HG03045 (cell line): ENCODE data around the gene CYTH4.

Experiments
- ATAC-seq: cut with Tn5 transposase; IDR thresholded peaks from one replicate; pipeline ENCODE4 v1.9.1; 2021; ENCODE audit warnings: mild to moderate bottlenecking, moderate library complexity; ENCODE audit not compliant: unreplicated experiment

CYTH4 gene

GRCh38 chr22:37343863-37344734, 61.8 kb downstream of the CYTH4 start:
- ATAC-seq = no peak

- ATAC-seq = no peak
Observed at GRCh38 chr22:37344735-37345449, 62.6 kb downstream of the CYTH4 start.

GRCh38 chr22:37345863-37346504, 63.7 kb downstream of the CYTH4 start:
- ATAC-seq = no peak

- no peak for ATAC-seq
Observed at GRCh38 chr22:37346505-37346895, 64.2 kb downstream of the CYTH4 start.

- ATAC-seq = no peak
Observed at GRCh38 chr22:37349043-37349814, 66.9 kb downstream of the CYTH4 start.

- ATAC-seq = no peak
Observed at GRCh38 chr22:37351232-37351631, 68.9 kb downstream of the CYTH4 start.

- ATAC-seq = no peak
Observed at GRCh38 chr22:37352481-37352880, 70.2 kb downstream of the CYTH4 start.

- ATAC-seq = no peak
Observed at GRCh38 chr22:37353839-37354238, 71.5 kb downstream of the CYTH4 start.

- no peak for ATAC-seq
Observed at GRCh38 chr22:37354261-37354660, 72.0 kb downstream of the CYTH4 start.

- no peak for ATAC-seq
Observed at GRCh38 chr22:37354670-37355069, 72.4 kb downstream of the CYTH4 start.

GRCh38 chr22:37355174-37355573, 72.9 kb downstream of the CYTH4 start:
- ATAC-seq = no peak

GRCh38 chr22:37356922-37357321, 74.6 kb downstream of the CYTH4 start:
- no peak for ATAC-seq

GRCh38 chr22:37357446-37358075, 75.3 kb downstream of the CYTH4 start:
- no peak for ATAC-seq

- ATAC-seq = no peak
Observed at GRCh38 chr22:37358386-37358785, 76.1 kb downstream of the CYTH4 start.

- ATAC-seq = no peak
Observed at GRCh38 chr22:37358917-37359316, 76.6 kb downstream of the CYTH4 start.

GRCh38 chr22:37362621-37363020, 80.3 kb downstream of the CYTH4 start:
- no peak for ATAC-seq

GRCh38 chr22:37363261-37363992, 81.1 kb downstream of the CYTH4 start:
- ATAC-seq = no peak
